ENCODE results near the gene MOB3A.

DNA sequence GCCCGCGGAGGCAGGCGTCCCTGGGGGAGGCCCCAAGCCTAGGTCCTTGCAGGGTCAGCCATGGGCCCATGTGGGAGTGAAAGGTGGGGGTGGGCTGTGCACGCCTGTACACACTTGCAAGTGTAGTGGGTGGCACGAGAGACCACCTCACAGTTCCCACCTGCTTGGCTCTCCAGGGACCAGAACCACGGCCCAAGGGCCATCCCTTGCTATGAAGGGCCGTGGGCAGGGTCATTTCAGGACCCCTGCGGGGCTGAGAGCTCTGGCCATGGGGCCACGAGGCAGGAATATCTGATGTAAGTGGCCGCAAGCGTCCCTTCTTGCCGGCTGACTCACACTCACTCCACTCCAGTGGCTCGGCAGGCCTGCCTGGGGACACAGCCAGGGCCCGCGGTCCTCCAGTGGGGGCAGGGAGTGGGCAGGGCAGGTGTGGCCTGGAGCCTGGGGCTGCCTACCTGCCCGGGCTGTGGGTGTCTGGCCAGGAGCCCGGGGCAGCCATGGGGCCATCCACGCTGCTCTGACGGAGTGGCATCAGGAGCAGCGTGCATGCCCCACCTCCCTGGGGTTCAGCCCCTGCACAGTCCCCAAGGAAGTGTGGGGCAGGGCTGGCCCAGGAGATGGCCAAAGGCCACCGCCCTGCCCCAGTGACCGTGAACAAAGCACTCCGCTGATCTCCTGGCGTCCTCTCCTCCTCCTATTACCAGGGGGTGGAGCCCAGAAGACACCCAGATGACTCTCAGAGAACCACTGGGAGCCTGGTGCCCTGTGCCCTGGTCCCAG lies 36.5 kb downstream of the MOB3A start:
- TF ChIP-seq PATZ1 (CRISPR knock-in tag; IDR thresholded peaks at IDR 0.05; ENCODE audit: borderline replicate concordance) (no peak), CREB5 (CRISPR knock-in tag; IDR thresholded peaks at IDR 0.05; ENCODE audit: low read depth) (no peak), GLIS3 (CRISPR knock-in tag; IDR thresholded peaks at IDR 0.05) (no peak), ARNTL (CRISPR knock-in tag; IDR thresholded peaks at IDR 0.05; ENCODE audit: borderline replicate concordance, low read depth) (no peak), ISL1 (CRISPR knock-in tag; IDR thresholded peaks at IDR 0.05) (no peak), ZNF70 (CRISPR knock-in tag; IDR thresholded peaks at IDR 0.05) (no peak), ZFP30 (CRISPR knock-in tag; IDR thresholded peaks at IDR 0.05) (no peak), CSRNP3 (CRISPR knock-in tag; IDR thresholded peaks at IDR 0.05) (no peak)

All from SK-N-SH treated with all-trans-retinoic acid at 6 μM for 48 hours (cell line).